Measurements from ENCODE around the gene GNA12. TPM values are rescaled to one million over a fixed set of nuclear protein-coding genes. Genes with fewer than 3 reads are reported as not detected.

Gene GNA12
- total and polyA plus RNA-seq, 9 of the 15 experiments (the other 6 are each of a cell fraction or from before 2014, with no cell fraction given): 0.65 to 32.7 (median 9.6) TPM

DNA sequence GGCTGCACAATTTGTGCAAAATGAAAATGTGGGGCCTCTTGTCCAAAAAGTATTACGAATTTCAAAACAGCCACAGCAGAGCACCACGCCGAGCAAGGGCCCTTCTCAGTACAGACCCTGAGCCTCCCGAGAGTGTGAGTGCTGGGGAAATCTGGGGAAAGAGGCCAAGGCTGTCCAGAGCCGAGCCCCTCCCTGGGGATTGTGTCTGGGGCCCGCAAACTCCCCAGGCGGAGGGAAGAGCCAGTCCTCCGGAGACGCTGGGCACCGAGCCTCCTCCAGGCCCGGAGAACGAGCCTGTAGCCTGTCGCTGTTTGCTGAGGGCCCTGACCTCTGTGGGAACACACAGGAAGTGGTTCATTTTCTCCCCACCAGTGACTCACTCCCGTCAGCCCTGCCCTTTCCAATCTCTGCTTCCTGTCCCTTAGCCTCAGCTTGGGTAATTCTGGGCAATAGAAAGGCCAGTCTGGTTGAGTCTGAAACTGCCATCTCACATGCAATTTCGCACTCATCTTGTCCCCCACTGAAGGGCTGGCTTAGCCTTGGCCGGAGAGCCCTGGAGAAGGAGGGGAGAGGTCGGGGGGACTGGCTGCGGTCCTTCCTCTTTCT, 19.5 kb upstream of the GNA12 start (continued):
- TF ChIP-seq, protein P1, sequence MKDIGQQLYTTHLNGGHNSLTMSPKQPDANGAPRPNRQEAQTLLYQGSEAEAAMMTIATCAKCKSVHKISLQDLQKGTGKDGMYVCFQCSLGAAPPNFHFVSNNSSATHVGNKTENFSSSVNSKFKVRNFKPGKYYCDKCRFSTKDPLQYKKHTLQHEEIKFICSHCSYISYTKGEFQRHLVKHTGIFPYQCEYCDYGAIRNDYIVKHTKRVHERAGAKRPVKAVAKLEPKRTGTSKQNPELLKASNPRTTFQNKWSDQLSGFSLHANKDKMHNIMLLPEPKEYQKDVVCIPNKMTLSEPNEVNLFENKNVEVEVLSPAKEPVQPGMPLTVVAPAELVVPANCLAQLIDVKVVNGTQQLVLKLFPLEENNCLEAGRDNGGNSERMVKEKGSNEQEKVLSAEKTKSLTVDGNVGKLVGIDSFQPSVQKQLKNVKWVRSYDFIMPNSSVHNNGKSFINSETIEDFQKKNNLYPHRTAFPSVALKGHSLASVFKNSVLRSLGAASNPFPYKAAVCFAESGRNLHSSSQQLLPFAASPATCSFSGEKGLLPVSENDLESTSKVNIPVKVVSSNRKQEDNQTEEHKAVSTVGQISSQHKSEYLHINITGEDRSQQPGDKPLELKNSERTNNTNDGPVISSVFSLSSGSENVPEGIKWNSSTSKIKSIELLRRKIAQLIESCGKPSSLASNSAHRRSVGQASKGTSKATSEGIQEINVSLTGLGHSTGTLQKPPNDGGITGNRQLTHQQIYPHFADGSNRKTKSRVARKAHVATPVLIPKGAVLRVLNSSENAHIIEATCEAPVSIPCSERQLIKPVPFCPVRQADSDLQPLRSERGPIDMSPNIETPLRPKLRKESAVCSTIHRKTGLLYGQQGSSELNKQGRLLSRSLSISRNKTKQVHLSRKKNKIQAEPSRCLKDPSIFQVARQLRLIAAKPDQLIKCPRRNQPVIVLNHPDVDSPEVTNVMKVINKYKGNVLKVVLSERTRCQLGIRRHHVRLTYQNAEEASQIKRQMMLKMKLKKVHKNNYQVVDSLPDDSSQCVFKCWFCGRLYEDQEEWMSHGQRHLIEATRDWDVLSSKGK (CRISPR knock-in tag; IDR thresholded peaks at IDR 0.05): no peak
- TF ChIP-seq, protein P2, sequence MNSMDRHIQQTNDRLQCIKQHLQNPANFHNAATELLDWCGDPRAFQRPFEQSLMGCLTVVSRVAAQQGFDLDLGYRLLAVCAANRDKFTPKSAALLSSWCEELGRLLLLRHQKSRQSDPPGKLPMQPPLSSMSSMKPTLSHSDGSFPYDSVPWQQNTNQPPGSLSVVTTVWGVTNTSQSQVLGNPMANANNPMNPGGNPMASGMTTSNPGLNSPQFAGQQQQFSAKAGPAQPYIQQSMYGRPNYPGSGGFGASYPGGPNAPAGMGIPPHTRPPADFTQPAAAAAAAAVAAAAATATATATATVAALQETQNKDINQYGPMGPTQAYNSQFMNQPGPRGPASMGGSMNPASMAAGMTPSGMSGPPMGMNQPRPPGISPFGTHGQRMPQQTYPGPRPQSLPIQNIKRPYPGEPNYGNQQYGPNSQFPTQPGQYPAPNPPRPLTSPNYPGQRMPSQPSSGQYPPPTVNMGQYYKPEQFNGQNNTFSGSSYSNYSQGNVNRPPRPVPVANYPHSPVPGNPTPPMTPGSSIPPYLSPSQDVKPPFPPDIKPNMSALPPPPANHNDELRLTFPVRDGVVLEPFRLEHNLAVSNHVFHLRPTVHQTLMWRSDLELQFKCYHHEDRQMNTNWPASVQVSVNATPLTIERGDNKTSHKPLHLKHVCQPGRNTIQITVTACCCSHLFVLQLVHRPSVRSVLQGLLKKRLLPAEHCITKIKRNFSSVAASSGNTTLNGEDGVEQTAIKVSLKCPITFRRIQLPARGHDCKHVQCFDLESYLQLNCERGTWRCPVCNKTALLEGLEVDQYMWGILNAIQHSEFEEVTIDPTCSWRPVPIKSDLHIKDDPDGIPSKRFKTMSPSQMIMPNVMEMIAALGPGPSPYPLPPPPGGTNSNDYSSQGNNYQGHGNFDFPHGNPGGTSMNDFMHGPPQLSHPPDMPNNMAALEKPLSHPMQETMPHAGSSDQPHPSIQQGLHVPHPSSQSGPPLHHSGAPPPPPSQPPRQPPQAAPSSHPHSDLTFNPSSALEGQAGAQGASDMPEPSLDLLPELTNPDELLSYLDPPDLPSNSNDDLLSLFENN (IDR thresholded peaks at IDR 0.05; ENCODE audit: low read depth in 2 of 2, low read length in 2 of 2): no peak
- TF ChIP-seq, protein P3, sequence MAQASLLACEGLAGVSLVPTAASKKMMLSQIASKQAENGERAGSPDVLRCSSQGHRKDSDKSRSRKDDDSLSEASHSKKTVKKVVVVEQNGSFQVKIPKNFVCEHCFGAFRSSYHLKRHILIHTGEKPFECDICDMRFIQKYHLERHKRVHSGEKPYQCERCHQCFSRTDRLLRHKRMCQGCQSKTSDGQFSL (CRISPR knock-in tag; IDR thresholded peaks at IDR 0.05): no peak
- TF ChIP-seq, protein P3 (tag; IDR thresholded peaks at IDR 0.05): no peak
- no peak for TF ChIP-seq FOXA3 (CRISPR knock-in tag; conservative IDR thresholded peaks at IDR 0.05 in 1 of 2, IDR thresholded peaks at IDR 0.05 in 1 of 2)
- 0 out of 4 replicates have a peak, but pooled peaks of 1 of the 2 experiments have one; percentile 17 for TF ChIP-seq RAD21 (CRISPR knock-in tag; conservative IDR thresholded peaks at IDR 0.05 in 1 of 2, IDR thresholded peaks at IDR 0.05 in 1 of 2)
- TF ChIP-seq MED1 (CRISPR knock-in tag; IDR thresholded peaks at IDR 0.05; ENCODE audit: borderline replicate concordance): no peak
- no peak for TF ChIP-seq TEAD1 (CRISPR knock-in tag; IDR thresholded peaks at IDR 0.05)
- peak; percentile 9; the same call in 1 of the 2 replicates for TF ChIP-seq NCOR1 (IDR thresholded peaks at IDR 0.05)
- TF ChIP-seq JUNB (CRISPR knock-in tag; conservative IDR thresholded peaks at IDR 0.05): 0 out of 2 replicates have a peak, but pooled peaks have one; percentile 13
- TF ChIP-seq CBX8 (IDR thresholded peaks at IDR 0.05; ENCODE audit: borderline replicate concordance, extremely low read depth, low read depth, low read length, poor library complexity, severe bottlenecking): no peak
- TF ChIP-seq ZKSCAN8 (CRISPR knock-in tag; IDR thresholded peaks at IDR 0.05): 0 out of 2 replicates have a peak, but pooled peaks have one; percentile 33
- peak; percentile 47; the same call in 1 of the 2 replicates for TF ChIP-seq ESRRA (IDR thresholded peaks at IDR 0.05; ENCODE audit: borderline replicate concordance, low read depth)
- peak; percentile 58 for TF ChIP-seq HCFC1 (IDR thresholded peaks at IDR 0.05; ENCODE audit: low read depth, low read length)
- TF ChIP-seq ZNF57 (CRISPR knock-in tag; IDR thresholded peaks at IDR 0.05): no peak
- peak; percentile 92 for TF ChIP-seq JUN (IDR thresholded peaks at IDR 0.05; ENCODE audit: borderline replicate concordance, low read depth, low read length)
- TF ChIP-seq JUN (CRISPR knock-in tag; IDR thresholded peaks at IDR 0.05; ENCODE audit: borderline replicate concordance): no peak
- TF ChIP-seq HDGF (IDR thresholded peaks at IDR 0.05): no peak
- TF ChIP-seq ARID1B (IDR thresholded peaks at IDR 0.05): peak; percentile 69
- TF ChIP-seq PPARD (CRISPR knock-in tag; IDR thresholded peaks at IDR 0.05): no peak

Data from K562 (cell line).